ENCODE results near the gene CDH13. TPM values are rescaled to one million over a fixed set of nuclear protein-coding genes. Genes with fewer than 3 reads are reported as not detected.

The CDH13 gene
- total RNA-seq, 2 donors from 2014 or later: 228 to 280 TPM

GRCh38 chr16:82585675-82586074 is 41.1 kb upstream of the CDH13 start:
- Histone ChIP-seq H3K36me3 (no peaks in the 10 kb centered on the region), H3K4me3 (no peak overlapping the region), H3K27ac (no peak overlapping the region), H3K27me3 (replicated peaks; ENCODE audit: insufficient read depth) (no peaks in the 10 kb centered on the region), H3K9me3 (no peaks in the 10 kb centered on the region), H3K4me1 (ENCODE audit: control insufficient read depth in 1 of 2, low read depth in 2 of 2) (no peaks in the 10 kb centered on the region)
- no peak for TF ChIP-seq CTCF (IDR thresholded peaks at IDR 0.05)
- no peak for DNase-seq (ENCODE audit: low spot score)
- ATAC-seq (ENCODE audit: insufficient number of reproducible peaks, low FRiP score, low read depth): no peak

- TF ChIP-seq CTCF (IDR thresholded peaks at IDR 0.05): no peak
- no peak overlapping the region for H3K4me3 ChIP-seq
- H3K27ac ChIP-seq: no peak overlapping the region
- H3K9me3 ChIP-seq: no peaks in the 10 kb centered on the region
- H3K36me3 ChIP-seq: no peaks in the 10 kb centered on the region
- DNase-seq (ENCODE audit: low spot score) (no peak), ATAC-seq (ENCODE audit: insufficient number of reproducible peaks, low FRiP score, low read depth) (no peak)
- no peaks in the 10 kb centered on the region for H3K27me3 ChIP-seq (replicated peaks; ENCODE audit: insufficient read depth)
- H3K4me1 ChIP-seq (ENCODE audit: control insufficient read depth in 1 of 2, low read depth in 2 of 2): no peaks in the 10 kb centered on the region
Measured at GRCh38 chr16:82586130-82586529, 40.6 kb upstream of the CDH13 start.

- no peaks in the 10 kb centered on the region for H3K9me3 ChIP-seq
- H3K4me3 ChIP-seq: no peak overlapping the region
- ATAC-seq (ENCODE audit: insufficient number of reproducible peaks, low FRiP score, low read depth) (no peak), DNase-seq (ENCODE audit: low spot score) (no peak)
- no peaks in the 10 kb centered on the region for H3K4me1 ChIP-seq (ENCODE audit: control insufficient read depth in 1 of 2, low read depth in 2 of 2)
- no peaks in the 10 kb centered on the region for H3K27me3 ChIP-seq (replicated peaks; ENCODE audit: insufficient read depth)
- TF ChIP-seq CTCF (IDR thresholded peaks at IDR 0.05): no peak
- no peak overlapping the region for H3K27ac ChIP-seq
- no peaks in the 10 kb centered on the region for H3K36me3 ChIP-seq
Measured at GRCh38 chr16:82587289-82587688, 39.5 kb upstream of the CDH13 start.

DNA sequence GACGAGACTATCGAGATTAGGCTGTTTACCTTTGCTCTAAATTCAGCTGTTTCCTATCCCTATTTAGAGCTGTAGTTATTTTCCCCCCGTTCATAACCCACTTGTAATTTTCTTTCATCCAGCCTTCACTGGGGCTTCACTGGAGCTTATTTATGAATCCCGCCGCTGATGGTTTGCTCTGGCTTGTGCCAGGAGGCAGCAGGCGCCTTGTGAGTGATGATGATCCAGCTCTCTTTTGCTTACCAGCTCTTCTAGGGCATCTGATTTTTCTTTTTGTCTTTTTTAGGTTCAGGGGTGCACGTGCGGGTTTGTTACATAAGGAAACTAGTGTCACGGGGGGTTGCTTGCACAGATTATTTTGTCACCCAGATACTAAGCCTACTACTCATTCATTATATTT is 37.4 kb upstream of the CDH13 start:
- no peaks in the 10 kb centered on the region for H3K27me3 ChIP-seq (replicated peaks; ENCODE audit: insufficient read depth)
- H3K9me3 ChIP-seq: no peaks in the 10 kb centered on the region
- H3K36me3 ChIP-seq: no peaks in the 10 kb centered on the region
- H3K4me1 ChIP-seq (ENCODE audit: control insufficient read depth in 1 of 2, low read depth in 2 of 2): no peaks in the 10 kb centered on the region
- no peak for ATAC-seq (ENCODE audit: insufficient number of reproducible peaks, low FRiP score, low read depth)
- no peak for DNase-seq (ENCODE audit: low spot score)
- H3K27ac ChIP-seq: no peak overlapping the region
- no peak overlapping the region for H3K4me3 ChIP-seq
- TF ChIP-seq CTCF (IDR thresholded peaks at IDR 0.05): no peak

GRCh38 chr16:82594114-82594513 is 32.7 kb upstream of the CDH13 start:
- no peak overlapping the region for H3K27ac ChIP-seq

More at GRCh38 chr16:82594114-82594513, 32.7 kb upstream of the CDH13 start:
- DNase-seq (ENCODE audit: low spot score) (no peak), ATAC-seq (ENCODE audit: insufficient number of reproducible peaks, low FRiP score, low read depth) (no peak)
- no peaks in the 10 kb centered on the region for H3K27me3 ChIP-seq (replicated peaks; ENCODE audit: insufficient read depth)
- H3K36me3 ChIP-seq: no peaks in the 10 kb centered on the region
- H3K4me3 ChIP-seq: no peak overlapping the region
- no peak for TF ChIP-seq CTCF (IDR thresholded peaks at IDR 0.05)
- no peaks in the 10 kb centered on the region for H3K4me1 ChIP-seq (ENCODE audit: control insufficient read depth in 1 of 2, low read depth in 2 of 2)
- no peaks in the 10 kb centered on the region for H3K9me3 ChIP-seq
